NCI-H2107 treated with DMSO at 0.1 percent for 48 hours (cell line): ENCODE data around the gene SOX13.

ENCODE experiments used
- DNase-seq: peaks from one replicate; lab custom pipeline; 2025; ENCODE audit not compliant: unreplicated experiment; lab: John Stamatoyannopoulos, UW

SOX13 gene

GRCh38 chr1:204104331-204105130 is 31.6 kb downstream of the SOX13 start:
- DNase-seq, result no peak

GRCh38 chr1:204105131-204105515 is 32.2 kb downstream of the SOX13 start:
- DNase-seq, result no peak

- DNase-seq, result no peak
These were observed 33.9 kb downstream of the SOX13 start for GRCh38 chr1:204106825-204107224.

DNA sequence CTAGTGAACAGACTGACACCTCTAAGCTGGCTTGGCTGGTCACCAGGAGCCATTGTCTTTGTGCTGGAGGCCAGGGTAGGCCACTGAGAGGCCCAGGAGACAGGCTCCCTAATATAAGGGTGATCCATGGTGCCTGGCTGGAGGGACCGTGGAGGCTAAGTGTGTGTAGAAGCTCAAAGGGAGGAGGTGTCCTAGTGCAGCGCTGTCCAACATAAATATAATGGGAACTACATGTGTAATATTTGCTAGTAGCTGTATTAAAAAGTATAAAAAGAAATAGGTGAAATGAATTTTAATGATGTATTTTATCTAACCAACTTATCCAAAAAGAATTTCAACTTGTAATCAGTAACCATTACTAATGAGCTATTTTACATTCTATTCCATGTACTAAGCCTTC is 35.0 kb downstream of the SOX13 start:
- DNase-seq, result no peak

DNA sequence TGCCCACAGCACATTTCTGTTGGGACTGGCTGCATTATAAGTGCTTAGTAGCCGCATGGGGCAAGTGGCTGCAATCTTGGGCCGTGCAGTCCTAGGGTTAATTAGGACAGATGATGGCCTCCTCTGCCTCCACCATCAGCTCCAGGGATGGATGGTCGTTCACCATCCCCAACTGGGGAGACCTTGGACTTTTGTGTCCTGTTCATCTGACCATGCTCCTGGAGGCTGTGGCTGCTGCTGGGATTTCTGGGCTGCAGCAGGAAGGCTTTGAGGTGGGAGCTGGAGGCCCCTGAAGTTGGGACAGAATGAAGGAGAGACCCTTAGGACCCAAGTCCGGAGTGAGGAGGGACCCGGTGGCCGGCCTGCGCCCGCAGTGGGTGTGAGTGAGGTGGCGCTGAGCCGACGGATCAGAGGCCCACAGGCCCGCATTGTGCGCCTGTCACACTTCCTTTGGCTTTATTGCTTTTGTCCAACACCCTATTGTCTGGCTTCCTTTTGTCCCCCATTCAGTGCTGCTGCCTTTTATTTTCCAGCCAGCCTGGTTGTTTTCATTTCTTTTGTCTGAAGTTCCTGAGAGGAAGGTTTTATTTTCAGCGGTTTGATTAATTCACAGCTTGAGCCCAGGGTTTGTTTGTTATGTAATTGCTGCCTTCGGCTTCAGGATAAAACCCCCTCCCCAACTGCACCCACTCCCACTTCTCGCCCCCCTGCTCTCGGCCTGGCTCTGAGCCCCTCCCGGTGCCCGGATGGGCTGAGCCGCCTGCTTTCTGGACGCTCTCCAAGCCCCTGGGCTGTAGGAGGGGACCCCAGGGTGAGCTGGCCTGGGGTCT is 35.6 kb downstream of the SOX13 start:
- peak; percentile 94 for DNase-seq

- DNase-seq, result peak; percentile 52
These were observed 38.1 kb downstream of the SOX13 start for GRCh38 chr1:204110894-204111633.

- no peak for DNase-seq
These were observed 40.2 kb downstream of the SOX13 start for GRCh38 chr1:204112876-204113730.

DNA sequence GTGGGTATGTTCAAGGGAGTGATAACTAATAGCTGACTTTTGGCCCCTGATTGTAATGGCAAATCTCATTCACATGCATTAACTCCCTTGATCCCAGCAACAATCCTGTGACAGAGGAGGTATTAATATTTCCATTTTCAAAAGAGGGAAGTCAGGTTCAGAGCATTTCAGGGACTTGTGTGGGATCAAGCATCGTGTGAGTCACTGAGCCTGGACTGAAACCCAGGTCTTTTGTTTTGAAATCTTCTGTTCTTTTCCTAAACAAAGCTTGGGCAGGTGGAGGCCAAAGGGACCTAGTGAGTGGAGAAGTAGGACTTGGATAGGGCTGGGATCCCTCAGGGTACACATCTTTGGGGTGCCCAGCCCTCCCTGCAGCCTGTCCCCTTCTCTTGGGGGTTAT is 41.0 kb downstream of the SOX13 start:
- DNase-seq, result no peak

GRCh38 chr1:204114606-204115005 is 41.7 kb downstream of the SOX13 start:
- DNase-seq, result no peak

- DNase-seq, result no peak
These were observed 42.2 kb downstream of the SOX13 start for GRCh38 chr1:204115116-204115515.

GRCh38 chr1:204116539-204116938 is 43.6 kb downstream of the SOX13 start:
- DNase-seq, result no peak

- no peak for DNase-seq
These were observed 49.1 kb downstream of the SOX13 start for GRCh38 chr1:204121840-204122555.

DNA sequence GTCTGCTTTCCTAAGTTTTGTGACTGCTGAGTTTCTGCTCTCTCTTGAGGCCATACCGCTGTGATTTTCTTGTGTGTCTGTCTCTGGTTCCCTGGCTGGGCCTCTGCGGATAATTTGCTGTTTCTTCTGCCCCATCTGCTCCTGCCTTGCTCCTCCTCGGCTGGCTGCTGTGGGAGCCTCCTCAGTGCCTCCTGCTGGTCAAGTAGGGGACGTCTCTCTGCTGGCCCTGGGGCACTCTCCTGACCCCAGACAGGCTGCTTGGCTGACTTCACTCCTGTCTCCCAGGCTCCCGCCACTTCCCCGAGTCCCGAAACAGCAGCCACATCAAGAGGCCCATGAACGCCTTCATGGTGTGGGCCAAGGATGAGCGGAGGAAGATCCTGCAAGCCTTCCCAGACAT is 50.5 kb downstream of the SOX13 start:
- DNase-seq, result no peak

- DNase-seq, result no peak
These were observed 51.7 kb downstream of the SOX13 start for GRCh38 chr1:204124639-204125038.

DNA sequence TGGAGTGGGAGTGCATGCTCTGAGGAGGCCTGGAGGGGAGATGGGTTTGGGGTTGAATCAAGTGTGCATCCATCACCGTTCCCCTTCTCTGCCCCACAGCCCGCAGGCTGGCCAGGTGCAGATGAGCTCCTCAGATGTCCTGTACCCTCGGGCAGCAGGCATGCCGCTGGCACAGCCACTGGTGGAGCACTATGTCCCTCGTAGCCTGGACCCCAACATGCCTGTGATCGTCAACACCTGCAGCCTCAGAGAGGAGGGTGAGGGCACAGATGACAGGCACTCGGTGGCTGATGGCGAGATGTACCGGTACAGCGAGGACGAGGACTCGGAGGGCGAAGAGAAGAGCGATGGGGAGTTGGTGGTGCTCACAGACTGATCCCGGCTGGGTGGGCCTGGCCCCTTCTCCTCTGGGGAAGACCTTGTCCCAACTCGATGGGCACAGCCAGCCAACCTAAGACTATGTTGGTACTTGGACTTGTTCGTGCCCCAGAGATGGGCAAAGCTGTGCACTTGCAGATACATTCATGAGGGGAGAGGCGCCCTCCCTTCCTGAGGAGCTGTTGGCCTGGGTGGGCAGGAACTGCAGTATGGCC is 52.9 kb downstream of the SOX13 start:
- no peak for DNase-seq

DNA sequence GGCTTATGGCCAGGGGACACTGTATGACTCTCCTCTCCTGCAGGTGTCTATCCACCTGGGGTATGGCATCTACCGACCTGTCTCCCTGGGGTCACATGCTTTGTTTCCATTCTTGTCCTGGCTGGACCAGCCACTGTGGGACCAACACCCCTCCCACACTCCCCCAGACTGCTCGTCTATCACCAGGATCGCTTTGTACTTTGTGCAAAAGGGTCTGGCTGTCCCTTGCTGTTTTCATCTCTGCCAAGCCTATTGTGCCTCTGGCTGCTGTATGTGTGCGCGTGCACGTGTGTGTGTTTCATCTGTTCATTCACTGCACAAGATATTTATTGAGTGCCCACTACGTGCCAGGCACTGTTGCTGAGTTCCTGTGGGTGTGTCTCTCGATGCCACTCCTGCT is 53.5 kb downstream of the SOX13 start:
- DNase-seq, result no peak

DNA sequence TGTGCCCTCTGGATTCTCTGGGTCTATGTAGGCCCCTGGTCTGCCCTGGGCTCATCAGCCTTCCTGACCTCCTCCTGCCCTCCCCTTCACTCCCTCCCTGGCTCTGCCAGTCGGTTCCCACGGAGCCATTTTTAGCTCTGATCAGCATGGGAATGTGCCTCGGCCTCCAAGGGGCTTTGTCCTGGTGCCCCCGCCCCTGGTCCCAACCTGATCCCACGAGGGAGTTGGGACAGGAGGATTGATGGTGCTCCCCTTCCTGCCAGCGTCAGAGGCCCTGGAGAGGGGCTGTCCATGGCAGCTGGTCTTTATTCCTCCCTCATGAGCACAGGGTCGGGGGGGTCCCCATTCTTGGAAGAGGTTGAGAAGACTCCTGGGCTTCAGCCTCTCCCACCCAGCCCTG is 54.0 kb downstream of the SOX13 start:
- no peak for DNase-seq

DNA sequence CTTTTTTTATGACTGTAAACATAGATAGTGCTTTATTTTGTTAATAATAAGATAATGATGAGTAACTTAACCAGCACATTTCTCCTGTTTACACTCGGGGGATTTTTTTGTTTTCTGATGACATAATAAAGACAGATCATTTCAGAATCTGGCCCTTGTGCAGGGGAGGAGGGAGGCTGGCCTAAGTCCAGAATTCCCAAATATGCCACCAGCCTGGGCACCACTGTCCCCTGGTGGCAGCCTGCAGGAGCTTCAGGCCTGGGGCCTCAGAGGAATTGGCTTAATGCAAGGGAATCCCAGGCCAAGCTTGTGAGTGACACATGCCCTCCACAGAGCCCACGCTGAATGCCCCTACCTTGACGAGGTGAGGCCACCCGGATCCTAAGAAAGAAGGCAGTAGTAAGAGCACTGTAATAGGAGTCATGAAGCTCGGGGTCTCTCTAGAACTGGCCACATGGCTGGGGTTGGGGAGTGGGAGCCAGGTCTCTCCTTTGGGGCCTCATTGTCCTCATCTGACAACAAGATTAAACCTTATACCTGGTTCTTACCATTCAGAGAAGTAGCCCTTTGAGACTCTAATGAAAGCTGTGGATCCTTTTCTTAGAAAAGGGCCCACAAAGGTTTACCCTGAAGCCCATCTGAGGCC is 54.8 kb downstream of the SOX13 start:
- DNase-seq, result peak; percentile 60

DNA sequence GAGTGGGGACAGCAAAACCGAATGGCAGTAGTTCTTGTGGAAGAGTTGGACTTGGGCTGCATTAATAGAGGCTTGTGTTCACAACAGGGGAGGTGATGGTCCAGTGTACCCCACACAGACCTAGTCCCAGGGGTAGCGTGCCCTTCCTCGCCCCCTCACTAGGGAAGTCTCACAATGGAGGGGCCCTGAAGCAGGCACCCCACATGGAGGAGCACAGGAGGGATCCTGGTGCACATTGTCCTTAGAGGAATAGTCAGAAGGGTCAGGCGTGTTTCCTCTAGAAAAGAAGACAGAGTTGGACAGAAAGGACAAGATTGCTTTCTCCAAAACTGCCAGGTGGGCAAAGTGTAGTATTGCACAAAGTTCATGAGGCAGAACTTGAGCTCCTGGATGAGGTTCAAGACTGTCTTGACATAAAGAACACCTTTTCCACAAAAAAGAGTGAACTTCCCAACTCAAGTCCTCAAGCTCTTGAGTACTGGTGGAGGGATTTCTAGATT is 55.6 kb downstream of the SOX13 start:
- DNase-seq, result no peak
